Measurements from ENCODE around the gene DLK2. TPM values are rescaled to one million over a fixed set of nuclear protein-coding genes. Genes with fewer than 3 reads are reported as not detected.
A peak's percentile ranks its signal among the peaks of the same experiment; 100 is the strongest.
"Not testable (repeated sequence)": the region's sequence is repeated elsewhere in the genome, so short reads cannot be mapped to it uniquely, and the experiment has no call there.

The DLK2 gene
- total RNA-seq, 1 experiment from 2014 or later: 1.4 TPM

DNA sequence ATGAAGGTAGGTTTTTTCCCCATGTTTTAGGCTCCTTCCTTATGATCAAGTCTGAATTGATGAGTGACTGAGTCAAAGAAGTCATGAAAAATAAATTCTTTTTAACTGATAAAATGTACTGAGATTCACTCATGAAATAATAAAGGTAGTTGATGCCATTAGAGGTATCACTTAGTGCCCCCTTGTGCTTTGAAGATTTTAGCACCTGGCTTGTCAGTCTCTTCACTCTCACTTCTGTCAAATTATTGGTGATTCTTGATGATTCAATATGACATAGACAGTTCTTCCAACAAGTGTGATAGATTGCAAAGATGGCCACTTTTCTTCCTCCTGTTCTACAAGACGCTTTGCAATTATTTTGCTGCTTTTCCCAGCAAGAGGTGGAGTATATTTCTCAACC lies 4.2 kb upstream of the DLK2 start:
- H3K4me2 ChIP-seq (ENCODE audit: low read length): no peak overlapping the region
- no peak overlapping the region for H3K4me3 ChIP-seq (ENCODE audit: low read length)
- H3K27me3 ChIP-seq (ENCODE audit: low read length): no peaks in the 10 kb centered on the region; the same call in 1 of the 2 replicates
- ATAC-seq: no peak
- H3K36me3 ChIP-seq (ENCODE audit: low read depth, low read length): no peaks in the 10 kb centered on the region
- BruUV-seq (replicated peaks): no TSS peak
- CTCF ChIA-PET: interaction anchor here (0.7 kb wide), 1 partner anchor 21 kb away, joined by 3 read pairs; no protein-coding TSS in a partner anchor
- no peak for TF ChIP-seq EZH2 (IDR thresholded peaks at IDR 0.05; ENCODE audit: low read length, unreplicated experiment)
- TF ChIP-seq, protein P1, sequence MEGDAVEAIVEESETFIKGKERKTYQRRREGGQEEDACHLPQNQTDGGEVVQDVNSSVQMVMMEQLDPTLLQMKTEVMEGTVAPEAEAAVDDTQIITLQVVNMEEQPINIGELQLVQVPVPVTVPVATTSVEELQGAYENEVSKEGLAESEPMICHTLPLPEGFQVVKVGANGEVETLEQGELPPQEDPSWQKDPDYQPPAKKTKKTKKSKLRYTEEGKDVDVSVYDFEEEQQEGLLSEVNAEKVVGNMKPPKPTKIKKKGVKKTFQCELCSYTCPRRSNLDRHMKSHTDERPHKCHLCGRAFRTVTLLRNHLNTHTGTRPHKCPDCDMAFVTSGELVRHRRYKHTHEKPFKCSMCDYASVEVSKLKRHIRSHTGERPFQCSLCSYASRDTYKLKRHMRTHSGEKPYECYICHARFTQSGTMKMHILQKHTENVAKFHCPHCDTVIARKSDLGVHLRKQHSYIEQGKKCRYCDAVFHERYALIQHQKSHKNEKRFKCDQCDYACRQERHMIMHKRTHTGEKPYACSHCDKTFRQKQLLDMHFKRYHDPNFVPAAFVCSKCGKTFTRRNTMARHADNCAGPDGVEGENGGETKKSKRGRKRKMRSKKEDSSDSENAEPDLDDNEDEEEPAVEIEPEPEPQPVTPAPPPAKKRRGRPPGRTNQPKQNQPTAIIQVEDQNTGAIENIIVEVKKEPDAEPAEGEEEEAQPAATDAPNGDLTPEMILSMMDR (conservative IDR thresholded peaks at IDR 0.05; ENCODE audit: low read depth, low read length): no peak
- no peak for TF ChIP-seq EZH2phosphoT487 (IDR thresholded peaks at IDR 0.05; ENCODE audit: borderline replicate concordance, low read length)
- no peak overlapping the region for H3K9ac ChIP-seq (ENCODE audit: low read length)
- POLR2A ChIA-PET (ENCODE audit: unreplicated experiment): no interaction called here
- H3K4me1 ChIP-seq (ENCODE audit: insufficient read depth, low read length): peaks cover 5% of the 10 kb centered on the region; the same call in 1 of the 2 replicates
- no peaks in the 10 kb centered on the region for H3K9me2 ChIP-seq (replicated peaks; ENCODE audit: low read length)
- H3K27ac ChIP-seq (ENCODE audit: low read length): no peak overlapping the region
- H2AFZ ChIP-seq (ENCODE audit: low read length): no peak overlapping the region
- no peaks in the 10 kb centered on the region for H3F3A ChIP-seq (ENCODE audit: low read length, unreplicated experiment)
- intact Hi-C loops (cut with micrococcal nuclease): no loop called here
- no peak for DNase-seq
- H4K20me1 ChIP-seq (ENCODE audit: low read length): no peaks in the 10 kb centered on the region
- H3K79me2 ChIP-seq (ENCODE audit: low read length): no peaks in the 10 kb centered on the region
- no peaks in the 10 kb centered on the region for H3K9me3 ChIP-seq (ENCODE audit: low read length)

DNA sequence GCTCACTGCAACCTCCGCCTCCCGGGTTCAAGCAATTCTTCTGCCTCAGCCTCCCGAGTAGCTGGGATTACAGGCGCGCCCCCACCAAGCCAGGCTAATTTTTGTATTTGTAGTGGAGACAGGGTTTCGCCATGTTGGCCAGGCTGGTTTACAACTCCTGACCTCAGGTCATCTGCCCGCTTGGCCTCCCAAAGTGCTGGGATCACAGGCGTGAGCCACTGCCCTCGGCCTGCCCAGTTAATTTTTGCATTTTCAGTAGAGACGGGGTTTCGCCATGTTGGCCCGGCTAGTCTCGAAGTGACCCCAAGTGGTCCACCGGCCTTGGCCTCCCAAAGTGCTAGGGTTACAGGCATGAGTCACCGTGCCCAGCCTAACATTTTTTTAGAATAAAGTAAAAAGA lies 2.8 kb upstream of the DLK2 start:
- H3K9me2 ChIP-seq (replicated peaks; ENCODE audit: low read length); H3K27me3 ChIP-seq (ENCODE audit: low read length); H3K4me3 ChIP-seq (ENCODE audit: low read length); H3K36me3 ChIP-seq (ENCODE audit: low read depth, low read length); intact Hi-C loops (cut with micrococcal nuclease); H2AFZ ChIP-seq (ENCODE audit: low read length); H4K20me1 ChIP-seq (ENCODE audit: low read length); H3K4me2 ChIP-seq (ENCODE audit: low read length); BruUV-seq (replicated peaks); H3F3A ChIP-seq (ENCODE audit: low read length, unreplicated experiment); H3K9ac ChIP-seq (ENCODE audit: low read length); H3K9me3 ChIP-seq (ENCODE audit: low read length); POLR2A ChIA-PET (ENCODE audit: unreplicated experiment); H3K79me2 ChIP-seq (ENCODE audit: low read length); DNase-seq; H3K4me1 ChIP-seq (ENCODE audit: insufficient read depth, low read length); H3K27ac ChIP-seq (ENCODE audit: low read length); ATAC-seq: not testable (repeated sequence)
- CTCF ChIA-PET: interaction anchor here (0.7 kb wide), 2 partner anchors 48 to 50 kb away, joined by 6 to 13 read pairs; no protein-coding TSS in a partner anchor

DNA sequence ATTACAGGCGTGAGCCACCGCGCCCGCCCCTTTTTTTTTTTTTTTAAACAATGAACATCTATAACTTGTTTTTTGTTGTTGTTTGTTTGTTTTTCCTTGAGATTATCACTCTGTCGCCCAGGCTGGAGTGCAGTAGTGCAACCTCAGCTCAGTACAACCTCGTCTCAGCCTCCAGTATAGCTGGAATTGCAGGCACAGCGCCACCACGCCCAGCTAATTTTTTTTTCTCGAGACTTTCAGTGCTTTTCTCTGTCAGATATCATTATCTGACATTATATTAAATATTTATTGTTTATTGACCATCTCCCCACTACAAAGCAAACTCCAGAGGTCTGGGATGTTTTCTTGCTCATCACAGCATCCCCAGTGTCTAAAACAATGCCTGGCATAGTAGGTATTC lies 2.3 kb upstream of the DLK2 start:
- Histone ChIP-seq H3K9ac (ENCODE audit: low read length) (no peak overlapping the region), H3K36me3 (ENCODE audit: low read depth, low read length) (no peaks in the 10 kb centered on the region), H3F3A (ENCODE audit: low read length, unreplicated experiment) (no peaks in the 10 kb centered on the region), H3K4me2 (ENCODE audit: low read length) (no peak overlapping the region), H3K27ac (ENCODE audit: low read length) (no peak overlapping the region), H3K9me3 (ENCODE audit: low read length) (no peaks in the 10 kb centered on the region), H3K27me3 (ENCODE audit: low read length) (no peaks in the 10 kb centered on the region; the same call in 1 of the 2 replicates), H4K20me1 (ENCODE audit: low read length) (no peaks in the 10 kb centered on the region; the same call in 1 of the 2 replicates), H2AFZ (ENCODE audit: low read length) (no peak overlapping the region), H3K4me3 (ENCODE audit: low read length) (no peak overlapping the region), H3K9me2 (replicated peaks; ENCODE audit: low read length) (no peaks in the 10 kb centered on the region), H3K79me2 (ENCODE audit: low read length) (no peaks in the 10 kb centered on the region), H3K4me1 (ENCODE audit: insufficient read depth, low read length) (peaks cover 5% of the 10 kb centered on the region; the same call in 1 of the 2 replicates)
- DNase-seq (peak; percentile 41), ATAC-seq (no peak)
- CTCF ChIA-PET: interaction anchor here (0.6 to 0.7 kb wide), 4 partner anchors 46 to 307 kb away, joined by 3 to 13 read pairs (median 6); no protein-coding TSS in a partner anchor
- intact Hi-C loops (cut with micrococcal nuclease): loop anchor here (2.0 kb wide), 1 partner anchor 19 kb away; the partner anchor contains the start of gene TJAP1
- POLR2A ChIA-PET (ENCODE audit: unreplicated experiment): no interaction called here
- BruUV-seq (replicated peaks): no TSS peak
- TF ChIP-seq, protein P1 (conservative IDR thresholded peaks at IDR 0.05; ENCODE audit: low read depth, low read length): peak; percentile 37; the same call in 1 of the 2 replicates
- TF ChIP-seq EZH2 (IDR thresholded peaks at IDR 0.05; ENCODE audit: low read length, unreplicated experiment) (no peak), EZH2phosphoT487 (IDR thresholded peaks at IDR 0.05; ENCODE audit: borderline replicate concordance, low read length) (no peak)

Measured in PC-3 (cell line).